ENCODE results near the gene FBXO30. TPM values are rescaled to one million over a fixed set of nuclear protein-coding genes. Genes with fewer than 3 reads are reported as not detected.

The FBXO30 gene
- total RNA-seq, 5 donors from 2014 or later (not counting 1 experiment from before 2014, with no cell fraction given), result 2.5 to 6.2 (median 5.0) TPM

- H3K4me3 ChIP-seq (ENCODE audit: control insufficient read depth in 1 of 2, extremely low read depth in 1 of 2, low read length in 1 of 2), result no peak overlapping the region
- no peaks in the 10 kb centered on the region for H3K27me3 ChIP-seq (replicated peaks in 1 of 2; ENCODE audit: control insufficient read depth in 2 of 2, extremely low read depth in 1 of 2, insufficient read depth in 2 of 2, low read length in 1 of 2)
- Mint-ChIP-seq H3K4me3 (no peak overlapping the region), H3K27ac (no peak overlapping the region), H3K27me3 (peaks cover 0 to 2% of the 10 kb centered on the region in 2 donors), H3K9me3 (peaks cover 0 to 16% (median 11%) of the 10 kb centered on the region in 3 donors), H3K4me1 (no peaks in the 10 kb centered on the region), H3K36me3 (no peaks in the 10 kb centered on the region)
- WGBS (ENCODE audit: insufficient coverage), result no CpG with 5 or more reads among the region's 1 CpG
- DNase-seq (no peak), ATAC-seq (replicated peaks in 1 of 4) (no peak)
- ChIA-PET POLR2A (no interaction called here), CTCF (interaction anchor here in 1 of 2 donors (1.2 kb wide), 1 partner anchor 115 kb away, joined by 3 read pairs; no protein-coding TSS in a partner anchor)
- no peaks in the 10 kb centered on the region for H3K4me1 ChIP-seq (ENCODE audit: control insufficient read depth in 1 of 2, extremely low read depth in 1 of 2, insufficient read depth in 2 of 2, low read length in 2 of 2)
- no peaks in the 10 kb centered on the region for H3K36me3 ChIP-seq (ENCODE audit: control insufficient read depth in 2 of 2, extremely low read depth in 1 of 2, insufficient read depth in 1 of 2, low read length in 1 of 2)
- H3K9me3 ChIP-seq, result no peaks in the 10 kb centered on the region
- no peak overlapping the region for H3K27ac ChIP-seq (ENCODE audit: low read length)
Observed at GRCh38 chr6:145772846-145773245, 41.7 kb downstream of the FBXO30 start.

DNA sequence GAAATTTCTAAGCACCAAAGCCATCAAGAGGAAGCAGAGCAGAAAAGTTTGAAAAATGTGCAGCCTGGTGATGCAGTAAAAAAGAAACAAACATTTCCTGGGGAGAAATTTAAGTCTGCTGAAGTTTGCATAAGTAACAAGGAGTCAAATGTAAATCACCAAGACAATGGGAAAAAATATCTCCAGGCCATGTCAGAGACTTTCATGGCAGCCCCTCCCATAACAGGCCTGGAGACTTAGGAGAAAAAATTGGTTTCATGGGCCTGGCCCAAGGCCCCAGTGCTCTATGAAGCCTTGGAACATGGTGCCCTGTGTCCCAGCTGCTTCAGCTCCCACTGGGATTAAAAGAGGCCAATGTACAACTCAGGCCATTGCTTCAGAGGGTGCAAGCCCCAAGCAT is 49.1 kb downstream of the FBXO30 start:
- Histone ChIP-seq H3K36me3 (ENCODE audit: control insufficient read depth in 2 of 2, extremely low read depth in 1 of 2, insufficient read depth in 1 of 2, low read length in 1 of 2) (no peaks in the 10 kb centered on the region), H3K27me3 (replicated peaks in 1 of 2; ENCODE audit: control insufficient read depth in 2 of 2, extremely low read depth in 1 of 2, insufficient read depth in 2 of 2, low read length in 1 of 2) (no peaks in the 10 kb centered on the region), H3K4me1 (ENCODE audit: control insufficient read depth in 1 of 2, extremely low read depth in 1 of 2, insufficient read depth in 2 of 2, low read length in 2 of 2) (no peaks in the 10 kb centered on the region), H3K4me3 (ENCODE audit: control insufficient read depth in 1 of 2, extremely low read depth in 1 of 2, low read length in 1 of 2) (no peak overlapping the region), H3K27ac (ENCODE audit: low read length) (no peak overlapping the region), H3K9me3 (no peaks in the 10 kb centered on the region)
- no peak overlapping the region for H3K27ac Mint-ChIP-seq
- DNase-seq (no peak), ATAC-seq (replicated peaks in 1 of 4) (no peak)
- H3K27me3 Mint-ChIP-seq, result no peaks in the 10 kb centered on the region
- ChIA-PET POLR2A (no interaction called here), CTCF (no interaction called here)
- no peak overlapping the region for H3K4me3 Mint-ChIP-seq
- peaks cover 0 to 4% (median 0%) of the 10 kb centered on the region in 3 donors for H3K9me3 Mint-ChIP-seq
- H3K4me1 Mint-ChIP-seq, result no peaks in the 10 kb centered on the region
- no peaks in the 10 kb centered on the region for H3K36me3 Mint-ChIP-seq

- CTCF ChIA-PET, result no interaction called here
- H3K36me3 Mint-ChIP-seq, result no peaks in the 10 kb centered on the region
- Histone ChIP-seq H3K9me3 (no peaks in the 10 kb centered on the region), H3K36me3 (ENCODE audit: control insufficient read depth in 2 of 2, extremely low read depth in 1 of 2, insufficient read depth in 1 of 2, low read length in 1 of 2) (no peaks in the 10 kb centered on the region), H3K27me3 (replicated peaks in 1 of 2; ENCODE audit: control insufficient read depth in 2 of 2, extremely low read depth in 1 of 2, insufficient read depth in 2 of 2, low read length in 1 of 2) (no peaks in the 10 kb centered on the region), H3K4me1 (ENCODE audit: control insufficient read depth in 1 of 2, extremely low read depth in 1 of 2, insufficient read depth in 2 of 2, low read length in 2 of 2) (no peaks in the 10 kb centered on the region), H3K4me3 (ENCODE audit: control insufficient read depth in 1 of 2, extremely low read depth in 1 of 2, low read length in 1 of 2) (no peak overlapping the region), H3K27ac (ENCODE audit: low read length) (no peak overlapping the region)
- no peak overlapping the region for H3K27ac Mint-ChIP-seq
- H3K27me3 Mint-ChIP-seq, result no peaks in the 10 kb centered on the region
- ATAC-seq (replicated peaks in 1 of 4), result no peak
- no peaks in the 10 kb centered on the region for H3K9me3 Mint-ChIP-seq
- H3K4me3 Mint-ChIP-seq, result no peak overlapping the region
- POLR2A ChIA-PET, result no interaction called here
- no peaks in the 10 kb centered on the region for H3K4me1 Mint-ChIP-seq
- DNase-seq, result no peak
Observed at GRCh38 chr6:145763742-145764141, 50.9 kb downstream of the FBXO30 start.

DNA sequence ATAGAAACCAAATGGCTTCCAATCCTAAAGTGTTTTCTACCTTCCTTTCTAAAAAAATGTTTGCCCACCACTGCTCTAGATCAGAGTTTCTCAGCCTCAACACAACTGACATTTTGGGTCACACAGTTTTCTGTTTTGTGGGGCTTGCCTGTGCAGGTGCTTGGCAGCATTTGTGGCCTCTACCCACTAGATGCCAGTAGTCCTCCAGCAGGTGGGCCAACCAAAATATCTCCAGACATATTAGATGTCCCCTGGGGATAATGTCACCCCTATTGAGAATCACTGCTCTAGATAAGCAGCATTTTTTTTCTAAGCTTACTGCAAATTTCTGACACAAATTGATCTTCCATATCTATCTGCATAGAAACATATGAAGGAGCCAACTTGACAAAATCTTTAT is 53.0 kb downstream of the FBXO30 start:
- no peaks in the 10 kb centered on the region for H3K27me3 ChIP-seq (replicated peaks in 1 of 2; ENCODE audit: control insufficient read depth in 2 of 2, extremely low read depth in 1 of 2, insufficient read depth in 2 of 2, low read length in 1 of 2)
- no peak for ATAC-seq (replicated peaks in 1 of 4)
- no peaks in the 10 kb centered on the region for H3K4me1 ChIP-seq (ENCODE audit: control insufficient read depth in 1 of 2, extremely low read depth in 1 of 2, insufficient read depth in 2 of 2, low read length in 2 of 2)
- H3K9me3 Mint-ChIP-seq, result no peaks in the 10 kb centered on the region
- no peaks in the 10 kb centered on the region for H3K36me3 Mint-ChIP-seq
- H3K4me3 Mint-ChIP-seq, result no peak overlapping the region
- H3K27ac ChIP-seq (ENCODE audit: low read length), result no peak overlapping the region
- no peaks in the 10 kb centered on the region for H3K36me3 ChIP-seq (ENCODE audit: control insufficient read depth in 2 of 2, extremely low read depth in 1 of 2, insufficient read depth in 1 of 2, low read length in 1 of 2)
- H3K27me3 Mint-ChIP-seq, result peaks cover 0 to 3% of the 10 kb centered on the region in 2 donors
- H3K27ac Mint-ChIP-seq, result no peak overlapping the region
- POLR2A ChIA-PET, result no interaction called here
- no peaks in the 10 kb centered on the region for H3K9me3 ChIP-seq
- peak in 1 of 35 experiments; percentile 13 for DNase-seq
- CTCF ChIA-PET, result interaction anchor here in 1 of 2 donors (0.6 kb wide), 1 partner anchor 28 kb away, joined by 3 read pairs; no protein-coding TSS in a partner anchor
- H3K4me3 ChIP-seq (ENCODE audit: control insufficient read depth in 1 of 2, extremely low read depth in 1 of 2, low read length in 1 of 2), result no peak overlapping the region
- H3K4me1 Mint-ChIP-seq, result no peaks in the 10 kb centered on the region

GRCh38 chr6:145758113-145758512 is 56.5 kb downstream of the FBXO30 start:
- no CpG with 5 or more reads among the region's 4 CpGs for WGBS (ENCODE audit: insufficient coverage)
- no peaks in the 10 kb centered on the region for H3K4me1 ChIP-seq (ENCODE audit: control insufficient read depth in 1 of 2, extremely low read depth in 1 of 2, insufficient read depth in 2 of 2, low read length in 2 of 2)
- Mint-ChIP-seq H3K9me3 (peaks cover 0 to 4% (median 0%) of the 10 kb centered on the region in 3 donors), H3K27me3 (peaks cover 3 to 21% of the 10 kb centered on the region in 2 donors), H3K27ac (no peak overlapping the region), H3K4me3 (no peak overlapping the region), H3K4me1 (no peaks in the 10 kb centered on the region), H3K36me3 (no peaks in the 10 kb centered on the region)
- H3K36me3 ChIP-seq (ENCODE audit: control insufficient read depth in 2 of 2, extremely low read depth in 1 of 2, insufficient read depth in 1 of 2, low read length in 1 of 2), result no peaks in the 10 kb centered on the region
- no peak overlapping the region for H3K4me3 ChIP-seq (ENCODE audit: control insufficient read depth in 1 of 2, extremely low read depth in 1 of 2, low read length in 1 of 2)
- H3K9me3 ChIP-seq, result no peaks in the 10 kb centered on the region
- H3K27ac ChIP-seq (ENCODE audit: low read length), result no peak overlapping the region
- H3K27me3 ChIP-seq (replicated peaks in 1 of 2; ENCODE audit: control insufficient read depth in 2 of 2, extremely low read depth in 1 of 2, insufficient read depth in 2 of 2, low read length in 1 of 2), result no peaks in the 10 kb centered on the region
- POLR2A ChIA-PET, result no interaction called here
- CTCF ChIA-PET, result no interaction called here
- ATAC-seq (replicated peaks in 1 of 4) (no peak), DNase-seq (no peak)

GRCh38 chr6:145756170-145756662 is 58.4 kb downstream of the FBXO30 start:
- ATAC-seq (replicated peaks in 1 of 4), result no peak
- H3K36me3 Mint-ChIP-seq, result no peaks in the 10 kb centered on the region
- CTCF ChIA-PET, result no interaction called here
- no peak overlapping the region for H3K27ac Mint-ChIP-seq
- POLR2A ChIA-PET, result no interaction called here
- WGBS (ENCODE audit: insufficient coverage), result no CpG with 5 or more reads among the region's 1 CpG
- no peaks in the 10 kb centered on the region for H3K9me3 ChIP-seq
- no peaks in the 10 kb centered on the region for H3K4me1 Mint-ChIP-seq
- H3K4me1 ChIP-seq (ENCODE audit: control insufficient read depth in 1 of 2, extremely low read depth in 1 of 2, insufficient read depth in 2 of 2, low read length in 2 of 2), result no peaks in the 10 kb centered on the region
- DNase-seq, result no peak
- no peak overlapping the region for H3K4me3 ChIP-seq (ENCODE audit: control insufficient read depth in 1 of 2, extremely low read depth in 1 of 2, low read length in 1 of 2)
- H3K4me3 Mint-ChIP-seq, result no peak overlapping the region
- H3K27ac ChIP-seq (ENCODE audit: low read length), result no peak overlapping the region
- peaks cover 3 to 21% of the 10 kb centered on the region in 2 donors for H3K27me3 Mint-ChIP-seq
- H3K27me3 ChIP-seq (replicated peaks in 1 of 2; ENCODE audit: control insufficient read depth in 2 of 2, extremely low read depth in 1 of 2, insufficient read depth in 2 of 2, low read length in 1 of 2), result no peaks in the 10 kb centered on the region
- H3K9me3 Mint-ChIP-seq, result peaks cover 0 to 4% (median 0%) of the 10 kb centered on the region in 3 donors
- no peaks in the 10 kb centered on the region for H3K36me3 ChIP-seq (ENCODE audit: control insufficient read depth in 2 of 2, extremely low read depth in 1 of 2, insufficient read depth in 1 of 2, low read length in 1 of 2)

GRCh38 chr6:145755682-145756081 is 58.9 kb downstream of the FBXO30 start:
- Mint-ChIP-seq H3K27me3 (peaks cover 3 to 21% of the 10 kb centered on the region in 2 donors), H3K4me1 (no peaks in the 10 kb centered on the region), H3K27ac (no peak overlapping the region), H3K4me3 (no peak overlapping the region), H3K36me3 (no peaks in the 10 kb centered on the region), H3K9me3 (peaks cover 0 to 4% (median 0%) of the 10 kb centered on the region in 3 donors)
- CTCF ChIA-PET, result no interaction called here
- POLR2A ChIA-PET, result no interaction called here
- DNase-seq, result no peak
- no peaks in the 10 kb centered on the region for H3K27me3 ChIP-seq (replicated peaks in 1 of 2; ENCODE audit: control insufficient read depth in 2 of 2, extremely low read depth in 1 of 2, insufficient read depth in 2 of 2, low read length in 1 of 2)
- no peaks in the 10 kb centered on the region for H3K4me1 ChIP-seq (ENCODE audit: control insufficient read depth in 1 of 2, extremely low read depth in 1 of 2, insufficient read depth in 2 of 2, low read length in 2 of 2)
- no peak for ATAC-seq (replicated peaks in 1 of 4)
- H3K36me3 ChIP-seq (ENCODE audit: control insufficient read depth in 2 of 2, extremely low read depth in 1 of 2, insufficient read depth in 1 of 2, low read length in 1 of 2), result no peaks in the 10 kb centered on the region
- no peak overlapping the region for H3K27ac ChIP-seq (ENCODE audit: low read length)
- H3K4me3 ChIP-seq (ENCODE audit: control insufficient read depth in 1 of 2, extremely low read depth in 1 of 2, low read length in 1 of 2), result no peak overlapping the region
- H3K9me3 ChIP-seq, result no peaks in the 10 kb centered on the region
